Measurements from ENCODE around the gene BHMT2. TPM values are rescaled to one million over a fixed set of nuclear protein-coding genes. Genes with fewer than 3 reads are reported as not detected.

BHMT2 gene
- not detected in 2 replicates for total RNA-seq (2014; rRNA removed; shearing (Covaris generic); ENCODE audit: low replicate concordance)

- Histone ChIP-seq H2AFZ (ENCODE audit: low read length) (no peak within 1 kb of the TSS), H3K27me3 (ENCODE audit: low read length) (no peaks in the 10 kb centered on the region), H3K9me3 (ENCODE audit: low read length) (no peaks in the 10 kb centered on the region), H3K9ac (ENCODE audit: low read length) (no peak within 1 kb of the TSS), H3K27ac (ENCODE audit: low read length) (no peak within 1 kb of the TSS), H3K4me3 (ENCODE audit: low read length) (no peak within 1 kb of the TSS), H4K20me1 (ENCODE audit: insufficient read depth, low read depth, low read length) (no peaks in the 10 kb centered on the region), H3K36me3 (ENCODE audit: insufficient read depth, low read length) (no peaks in the 10 kb centered on the region), H3K9me2 (replicated peaks; ENCODE audit: insufficient read depth, low read length) (no peaks in the 10 kb centered on the region), H3K4me1 (ENCODE audit: low read length) (no peaks in the 10 kb centered on the region), H3K4me2 (ENCODE audit: low read depth, low read length, poor library complexity, severe bottlenecking) (no peak within 1 kb of the TSS), H3K79me2 (ENCODE audit: low read length) (no peaks in the 10 kb centered on the region)
- no peak for DNase-seq
Measured at GRCh38 chr5:79069488-79070349, at the start of gene BHMT2, which contains the start of gene DMGDH. TSS of gene BHMT2 (plus strand) at chr5:79069767. CDS start at chr5:79069783, 16 bp downstream. TSS of gene DMGDH (minus strand) at chr5:79069674. CDS start at chr5:79069620, 54 bp downstream.

GRCh38 chr5:79020861-79021561 lies 48.6 kb upstream of the BHMT2 start:
- no peak overlapping the region for H3K27ac ChIP-seq (ENCODE audit: low read length)
- H4K20me1 ChIP-seq (ENCODE audit: insufficient read depth, low read depth, low read length): no peaks in the 10 kb centered on the region
- no peak overlapping the region for H3K9ac ChIP-seq (ENCODE audit: low read length)
- H2AFZ ChIP-seq (ENCODE audit: low read length): no peak overlapping the region
- no peaks in the 10 kb centered on the region for H3K9me3 ChIP-seq (ENCODE audit: low read length)
- H3K36me3 ChIP-seq (ENCODE audit: insufficient read depth, low read length): no peaks in the 10 kb centered on the region
- no peaks in the 10 kb centered on the region for H3K27me3 ChIP-seq (ENCODE audit: low read length)
- no peaks in the 10 kb centered on the region for H3K4me1 ChIP-seq (ENCODE audit: low read length)
- H3K4me2 ChIP-seq (ENCODE audit: low read depth, low read length, poor library complexity, severe bottlenecking): no peak overlapping the region
- no peaks in the 10 kb centered on the region for H3K9me2 ChIP-seq (replicated peaks; ENCODE audit: insufficient read depth, low read length)
- no peaks in the 10 kb centered on the region for H3K79me2 ChIP-seq (ENCODE audit: low read length)
- H3K4me3 ChIP-seq (ENCODE audit: low read length): no peak overlapping the region
- peak; percentile 69 for DNase-seq

- no peak for DNase-seq
- H3K27me3 ChIP-seq (ENCODE audit: low read length): no peaks in the 10 kb centered on the region
- no peak overlapping the region for H3K9ac ChIP-seq (ENCODE audit: low read length)
- no peaks in the 10 kb centered on the region for H3K79me2 ChIP-seq (ENCODE audit: low read length)
- no peak overlapping the region for H3K4me2 ChIP-seq (ENCODE audit: low read depth, low read length, poor library complexity, severe bottlenecking)
- no peak overlapping the region for H2AFZ ChIP-seq (ENCODE audit: low read length)
- H3K4me3 ChIP-seq (ENCODE audit: low read length): no peak overlapping the region
- no peaks in the 10 kb centered on the region for H3K36me3 ChIP-seq (ENCODE audit: insufficient read depth, low read length)
- H3K9me3 ChIP-seq (ENCODE audit: low read length): no peaks in the 10 kb centered on the region
- H3K9me2 ChIP-seq (replicated peaks; ENCODE audit: insufficient read depth, low read length): no peaks in the 10 kb centered on the region
- no peaks in the 10 kb centered on the region for H3K4me1 ChIP-seq (ENCODE audit: low read length)
- no peaks in the 10 kb centered on the region for H4K20me1 ChIP-seq (ENCODE audit: insufficient read depth, low read depth, low read length)
- no peak overlapping the region for H3K27ac ChIP-seq (ENCODE audit: low read length)
Measured at GRCh38 chr5:79021753-79022152, 47.8 kb upstream of the BHMT2 start.

GRCh38 chr5:79022771-79023170 lies 46.8 kb upstream of the BHMT2 start:
- no peak overlapping the region for H3K9ac ChIP-seq (ENCODE audit: low read length)
- H4K20me1 ChIP-seq (ENCODE audit: insufficient read depth, low read depth, low read length): no peaks in the 10 kb centered on the region
- H3K4me2 ChIP-seq (ENCODE audit: low read depth, low read length, poor library complexity, severe bottlenecking): no peak overlapping the region

GRCh38 chr5:79023348-79023747 lies 46.2 kb upstream of the BHMT2 start:
- Histone ChIP-seq H4K20me1 (ENCODE audit: insufficient read depth, low read depth, low read length) (no peaks in the 10 kb centered on the region), H3K4me2 (ENCODE audit: low read depth, low read length, poor library complexity, severe bottlenecking) (no peak overlapping the region), H3K79me2 (ENCODE audit: low read length) (no peaks in the 10 kb centered on the region), H3K27ac (ENCODE audit: low read length) (no peak overlapping the region), H3K4me3 (ENCODE audit: low read length) (no peak overlapping the region), H3K9me3 (ENCODE audit: low read length) (no peaks in the 10 kb centered on the region), H2AFZ (ENCODE audit: low read length) (no peak overlapping the region), H3K9me2 (replicated peaks; ENCODE audit: insufficient read depth, low read length) (no peaks in the 10 kb centered on the region), H3K27me3 (ENCODE audit: low read length) (no peaks in the 10 kb centered on the region), H3K4me1 (ENCODE audit: low read length) (no peaks in the 10 kb centered on the region), H3K36me3 (ENCODE audit: insufficient read depth, low read length) (no peaks in the 10 kb centered on the region), H3K9ac (ENCODE audit: low read length) (no peak overlapping the region)
- no peak for DNase-seq

More at GRCh38 chr5:79022771-79023170, 46.8 kb upstream of the BHMT2 start:
- no peak for DNase-seq
- no peaks in the 10 kb centered on the region for H3K4me1 ChIP-seq (ENCODE audit: low read length)
- H3K9me3 ChIP-seq (ENCODE audit: low read length): no peaks in the 10 kb centered on the region
- no peaks in the 10 kb centered on the region for H3K9me2 ChIP-seq (replicated peaks; ENCODE audit: insufficient read depth, low read length)
- no peak overlapping the region for H3K4me3 ChIP-seq (ENCODE audit: low read length)
- no peak overlapping the region for H2AFZ ChIP-seq (ENCODE audit: low read length)
- no peaks in the 10 kb centered on the region for H3K27me3 ChIP-seq (ENCODE audit: low read length)
- no peak overlapping the region for H3K27ac ChIP-seq (ENCODE audit: low read length)
- no peaks in the 10 kb centered on the region for H3K79me2 ChIP-seq (ENCODE audit: low read length)
- H3K36me3 ChIP-seq (ENCODE audit: insufficient read depth, low read length): no peaks in the 10 kb centered on the region

GRCh38 chr5:79023947-79024346 lies 45.6 kb upstream of the BHMT2 start:
- Histone ChIP-seq H3K9me2 (replicated peaks; ENCODE audit: insufficient read depth, low read length) (no peaks in the 10 kb centered on the region), H3K4me2 (ENCODE audit: low read depth, low read length, poor library complexity, severe bottlenecking) (no peak overlapping the region), H3K9ac (ENCODE audit: low read length) (no peak overlapping the region), H3K4me3 (ENCODE audit: low read length) (no peak overlapping the region), H3K27ac (ENCODE audit: low read length) (no peak overlapping the region), H4K20me1 (ENCODE audit: insufficient read depth, low read depth, low read length) (no peaks in the 10 kb centered on the region), H3K79me2 (ENCODE audit: low read length) (no peaks in the 10 kb centered on the region), H3K27me3 (ENCODE audit: low read length) (no peaks in the 10 kb centered on the region), H2AFZ (ENCODE audit: low read length) (no peak overlapping the region), H3K36me3 (ENCODE audit: insufficient read depth, low read length) (no peaks in the 10 kb centered on the region), H3K4me1 (ENCODE audit: low read length) (no peaks in the 10 kb centered on the region), H3K9me3 (ENCODE audit: low read length) (no peaks in the 10 kb centered on the region)
- DNase-seq: no peak

- H3K9me3 ChIP-seq (ENCODE audit: low read length): no peaks in the 10 kb centered on the region
- no peaks in the 10 kb centered on the region for H4K20me1 ChIP-seq (ENCODE audit: insufficient read depth, low read depth, low read length)
- H3K36me3 ChIP-seq (ENCODE audit: insufficient read depth, low read length): no peaks in the 10 kb centered on the region
- no peaks in the 10 kb centered on the region for H3K4me1 ChIP-seq (ENCODE audit: low read length)
- peak; percentile 75 for DNase-seq
- H3K4me2 ChIP-seq (ENCODE audit: low read depth, low read length, poor library complexity, severe bottlenecking): no peak overlapping the region
- H3K4me3 ChIP-seq (ENCODE audit: low read length): no peak overlapping the region
- H3K9ac ChIP-seq (ENCODE audit: low read length): no peak overlapping the region
- no peaks in the 10 kb centered on the region for H3K79me2 ChIP-seq (ENCODE audit: low read length)
- H3K27me3 ChIP-seq (ENCODE audit: low read length): no peaks in the 10 kb centered on the region
- no peak overlapping the region for H3K27ac ChIP-seq (ENCODE audit: low read length)
- no peak overlapping the region for H2AFZ ChIP-seq (ENCODE audit: low read length)
- H3K9me2 ChIP-seq (replicated peaks; ENCODE audit: insufficient read depth, low read length): no peaks in the 10 kb centered on the region
Measured at GRCh38 chr5:79025054-79025472, 44.5 kb upstream of the BHMT2 start.

Measured in Karpas-422 (cell line).